Memory B cell (primary cell): Measurements from ENCODE around the gene RAP2A.

Source experiments
- ATAC-seq: fragments of 150-1000 bp; cut with Tn5 transposase; 2 replicates; pipeline ENCODE4 v1.10.0; 2021; ENCODE audit warnings: low read depth, mild to moderate bottlenecking, moderate library complexity
- DNase-seq, 2 donors: peaks; one replicate each; pipeline ENCODE4 v3.0.0; 2022; ENCODE audit warnings: low spot score in 2 of 2
- H3K27ac Mint-ChIP-seq: one replicate; pipeline ENCODE4 v1.8.0; 2022; ENCODE audit warnings: mild to moderate bottlenecking, moderate library complexity, mixed read lengths
- H3K27me3 Mint-ChIP-seq: one replicate; pipeline ENCODE4 v1.8.0; 2022; ENCODE audit warnings: mixed read lengths
- H3K36me3 Mint-ChIP-seq: one replicate; pipeline ENCODE4 v1.8.0; 2022; ENCODE audit warnings: mild to moderate bottlenecking, mixed read lengths
- H3K4me1 Mint-ChIP-seq: one replicate; pipeline ENCODE4 v1.8.0; 2022; ENCODE audit warnings: mixed read lengths
- H3K4me3 Mint-ChIP-seq: one replicate; pipeline ENCODE4 v1.8.0; 2022; ENCODE audit warnings: mild to moderate bottlenecking, moderate library complexity, mixed read lengths
- H3K9me3 Mint-ChIP-seq: one replicate; pipeline ENCODE4 v1.8.0; 2022; ENCODE audit warnings: mixed read lengths

Gene RAP2A

DNA sequence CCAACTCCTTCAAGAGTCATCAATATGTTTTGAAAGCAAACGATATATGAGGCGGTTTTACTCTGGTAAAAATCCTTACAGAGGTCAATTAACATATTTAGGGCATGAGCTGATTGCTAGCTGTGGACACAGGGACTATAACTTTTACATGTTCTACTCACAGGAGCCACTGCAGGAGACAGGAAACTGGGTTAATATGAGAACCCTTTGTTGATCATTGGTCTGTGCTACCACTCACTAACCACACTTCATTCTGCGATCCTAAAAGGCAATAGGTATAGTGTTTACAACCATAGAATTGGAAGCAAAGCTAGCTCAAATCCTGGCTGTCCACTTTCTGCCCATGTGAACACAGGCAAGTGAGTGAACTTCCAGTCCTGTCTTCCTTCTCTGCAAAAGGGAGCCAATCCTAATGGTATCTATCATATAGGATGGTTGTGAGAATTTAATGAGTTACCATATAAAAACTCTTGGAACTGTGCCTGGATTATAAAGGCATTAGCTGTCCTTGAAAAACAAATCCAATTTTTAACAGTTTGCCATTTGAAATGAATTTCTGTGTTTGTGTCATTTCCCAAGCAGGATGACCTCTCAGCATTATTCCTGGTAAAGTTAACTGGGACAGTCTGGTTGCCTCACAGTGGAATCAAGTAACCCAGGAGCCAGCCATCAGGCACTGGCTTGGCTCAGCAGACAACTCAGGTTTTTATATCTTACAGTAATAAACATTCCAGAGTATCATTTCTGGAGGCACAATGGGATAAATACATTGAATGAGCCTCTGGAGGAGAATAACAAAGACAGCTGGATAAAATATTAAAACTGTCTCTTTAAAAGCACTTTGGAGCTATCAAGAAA is 29.8 kb upstream of the RAP2A start:
- Mint-ChIP-seq H3K4me1 (no peaks in the 10 kb centered on the region), H3K27ac (no peak overlapping the region), H3K27me3 (peaks cover 3% of the 10 kb centered on the region), H3K9me3 (peaks cover 5% of the 10 kb centered on the region), H3K4me3 (no peak overlapping the region), H3K36me3 (peaks cover 5% of the 10 kb centered on the region)
- ATAC-seq, result no peak
- DNase-seq, result no peak

DNA sequence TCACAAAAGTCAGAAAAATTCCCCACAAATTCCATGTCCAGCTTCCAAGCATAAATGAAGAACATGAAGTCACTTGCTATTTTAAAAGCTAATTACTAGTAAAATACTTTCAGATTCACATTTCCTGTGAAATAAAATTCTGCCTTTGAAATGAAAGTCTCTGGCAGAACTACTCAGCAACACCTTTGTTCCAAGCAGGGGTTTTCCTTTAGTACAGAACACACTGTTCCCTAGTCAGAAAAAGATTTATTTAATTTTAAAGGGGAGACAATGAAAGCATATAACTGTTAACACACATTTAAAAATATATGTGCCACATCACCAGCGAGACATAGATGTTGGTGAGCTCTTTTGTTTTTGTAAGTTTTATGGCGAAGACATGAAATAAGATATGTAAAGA is 26.4 kb upstream of the RAP2A start:
- no peak overlapping the region for H3K27ac Mint-ChIP-seq
- no peak for ATAC-seq

DNA sequence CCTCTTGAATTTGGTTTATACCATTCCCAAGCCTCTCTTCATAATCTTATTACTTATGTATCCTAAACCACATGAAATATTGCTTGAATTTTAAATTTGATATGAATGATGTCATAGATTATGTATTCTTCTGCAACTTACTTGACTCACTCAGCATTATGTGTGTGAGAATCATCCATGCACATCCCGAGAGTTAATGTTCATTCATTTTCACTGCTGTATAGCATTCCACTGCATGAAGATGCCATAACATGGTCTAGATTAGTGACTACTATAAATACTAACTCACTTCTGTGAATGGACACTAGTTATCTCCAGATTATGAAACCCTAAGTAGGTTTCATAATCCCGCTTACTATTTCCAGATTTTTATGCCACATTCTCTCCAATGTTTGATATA is 25.0 kb upstream of the RAP2A start:
- no peak overlapping the region for H3K27ac Mint-ChIP-seq
- H3K4me3 Mint-ChIP-seq, result no peak overlapping the region
- no peaks in the 10 kb centered on the region for H3K36me3 Mint-ChIP-seq
- ATAC-seq, result no peak
- H3K4me1 Mint-ChIP-seq, result no peaks in the 10 kb centered on the region
- H3K9me3 Mint-ChIP-seq, result no peaks in the 10 kb centered on the region
- no peak for DNase-seq
- H3K27me3 Mint-ChIP-seq, result peaks cover 1% of the 10 kb centered on the region

More for the DNA sequence above, 26.4 kb upstream of the RAP2A start:
- H3K9me3 Mint-ChIP-seq, result no peaks in the 10 kb centered on the region
- no peak for DNase-seq
- no peak overlapping the region for H3K4me3 Mint-ChIP-seq
- H3K27me3 Mint-ChIP-seq, result peaks cover 1% of the 10 kb centered on the region
- no peaks in the 10 kb centered on the region for H3K36me3 Mint-ChIP-seq
- H3K4me1 Mint-ChIP-seq, result no peaks in the 10 kb centered on the region

DNA sequence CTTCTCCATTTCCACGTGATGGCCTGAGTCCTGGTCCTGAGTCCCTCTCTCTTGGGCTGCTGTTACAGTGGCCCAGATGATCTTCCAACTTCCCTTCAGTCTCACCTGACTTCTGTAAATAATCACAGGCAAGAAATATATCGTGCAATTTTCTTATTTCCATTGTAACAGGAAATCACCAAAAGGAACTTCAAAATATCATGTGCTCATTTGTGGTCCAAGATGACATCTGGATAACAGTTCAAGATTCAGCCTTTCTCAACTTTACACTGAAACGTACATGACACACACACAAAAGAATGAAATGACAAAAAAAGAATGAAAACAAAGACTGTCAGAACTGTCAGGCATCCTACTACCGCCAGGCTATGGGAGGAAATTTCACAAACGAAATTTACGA is 22.0 kb upstream of the RAP2A start:
- Mint-ChIP-seq H3K27me3 (peaks cover 3% of the 10 kb centered on the region), H3K9me3 (no peaks in the 10 kb centered on the region), H3K36me3 (no peaks in the 10 kb centered on the region), H3K27ac (no peak overlapping the region), H3K4me3 (no peak overlapping the region), H3K4me1 (no peaks in the 10 kb centered on the region)
- no peak for DNase-seq
- ATAC-seq, result no peak

DNA sequence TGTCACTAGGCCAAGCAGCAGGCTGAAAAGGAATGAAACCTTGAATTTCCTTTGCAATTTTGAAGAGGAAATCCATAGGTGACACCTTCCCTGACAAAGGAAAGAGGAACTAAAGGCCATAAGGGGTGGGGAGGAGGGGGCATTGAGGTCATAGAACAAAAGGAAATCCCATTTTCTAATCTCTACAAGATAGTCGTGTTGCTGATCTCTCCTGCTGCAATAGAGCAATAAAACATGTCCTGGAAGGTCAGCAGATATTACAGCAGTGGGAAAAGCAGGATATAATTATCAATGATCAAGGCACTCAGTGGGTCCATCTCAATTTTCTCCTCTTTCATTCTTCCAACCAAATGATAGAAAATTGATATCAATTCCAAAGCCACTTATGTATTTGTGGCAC is 20.3 kb upstream of the RAP2A start:
- no peaks in the 10 kb centered on the region for H3K9me3 Mint-ChIP-seq
- no peaks in the 10 kb centered on the region for H3K36me3 Mint-ChIP-seq
- DNase-seq (no peak), ATAC-seq (no peak)
- H3K4me1 Mint-ChIP-seq, result no peaks in the 10 kb centered on the region
- H3K4me3 Mint-ChIP-seq, result no peak overlapping the region
- peaks cover 5% of the 10 kb centered on the region for H3K27me3 Mint-ChIP-seq
- H3K27ac Mint-ChIP-seq, result no peak overlapping the region

DNA sequence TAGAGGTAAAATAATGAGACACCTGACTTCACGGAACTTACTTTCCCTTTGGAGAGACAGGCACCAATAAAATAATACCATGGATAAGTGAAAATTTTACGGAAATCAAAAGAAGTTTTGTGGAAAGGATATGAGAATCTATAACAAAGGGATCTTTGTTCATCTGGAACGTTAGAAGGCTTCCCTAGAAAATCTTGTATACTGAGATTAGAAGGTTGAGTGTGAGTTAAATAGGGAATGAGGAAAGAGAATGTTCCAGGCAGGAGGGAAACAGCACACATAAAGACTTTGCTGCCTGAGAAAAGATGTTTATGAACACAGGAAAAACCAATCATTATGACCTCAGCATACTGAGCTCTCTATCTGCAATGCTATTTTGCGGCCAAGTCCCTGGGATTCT is 19.6 kb upstream of the RAP2A start:
- Mint-ChIP-seq H3K27me3 (peaks cover 5% of the 10 kb centered on the region), H3K9me3 (no peaks in the 10 kb centered on the region), H3K4me3 (no peak overlapping the region), H3K36me3 (no peaks in the 10 kb centered on the region), H3K4me1 (no peaks in the 10 kb centered on the region), H3K27ac (no peak overlapping the region)
- DNase-seq (no peak), ATAC-seq (no peak)

DNA sequence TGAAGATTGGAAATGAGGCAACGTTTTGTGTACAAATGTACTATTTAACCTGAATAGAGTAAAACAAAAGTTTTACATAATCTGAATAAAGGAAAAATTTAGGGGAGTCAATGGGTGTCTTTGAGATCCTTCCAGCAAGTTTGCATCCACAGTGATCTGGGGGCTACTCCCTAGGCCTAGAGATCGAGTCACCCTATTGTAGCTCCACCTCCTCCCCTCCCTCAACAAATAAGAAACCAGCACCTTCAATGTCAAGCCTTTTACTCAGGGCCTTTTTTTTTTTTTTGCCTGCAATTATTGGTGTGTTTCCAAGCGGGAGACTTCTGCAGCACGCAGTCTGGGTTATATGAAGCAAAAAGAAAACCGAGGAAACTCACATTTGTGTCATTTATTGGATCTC is 16.3 kb upstream of the RAP2A start:
- Mint-ChIP-seq H3K4me1 (peaks cover 2% of the 10 kb centered on the region), H3K4me3 (no peak overlapping the region), H3K27me3 (peaks cover 5% of the 10 kb centered on the region), H3K36me3 (no peaks in the 10 kb centered on the region), H3K27ac (no peak overlapping the region), H3K9me3 (no peaks in the 10 kb centered on the region)
- ATAC-seq, result no peak
- no peak for DNase-seq

DNA sequence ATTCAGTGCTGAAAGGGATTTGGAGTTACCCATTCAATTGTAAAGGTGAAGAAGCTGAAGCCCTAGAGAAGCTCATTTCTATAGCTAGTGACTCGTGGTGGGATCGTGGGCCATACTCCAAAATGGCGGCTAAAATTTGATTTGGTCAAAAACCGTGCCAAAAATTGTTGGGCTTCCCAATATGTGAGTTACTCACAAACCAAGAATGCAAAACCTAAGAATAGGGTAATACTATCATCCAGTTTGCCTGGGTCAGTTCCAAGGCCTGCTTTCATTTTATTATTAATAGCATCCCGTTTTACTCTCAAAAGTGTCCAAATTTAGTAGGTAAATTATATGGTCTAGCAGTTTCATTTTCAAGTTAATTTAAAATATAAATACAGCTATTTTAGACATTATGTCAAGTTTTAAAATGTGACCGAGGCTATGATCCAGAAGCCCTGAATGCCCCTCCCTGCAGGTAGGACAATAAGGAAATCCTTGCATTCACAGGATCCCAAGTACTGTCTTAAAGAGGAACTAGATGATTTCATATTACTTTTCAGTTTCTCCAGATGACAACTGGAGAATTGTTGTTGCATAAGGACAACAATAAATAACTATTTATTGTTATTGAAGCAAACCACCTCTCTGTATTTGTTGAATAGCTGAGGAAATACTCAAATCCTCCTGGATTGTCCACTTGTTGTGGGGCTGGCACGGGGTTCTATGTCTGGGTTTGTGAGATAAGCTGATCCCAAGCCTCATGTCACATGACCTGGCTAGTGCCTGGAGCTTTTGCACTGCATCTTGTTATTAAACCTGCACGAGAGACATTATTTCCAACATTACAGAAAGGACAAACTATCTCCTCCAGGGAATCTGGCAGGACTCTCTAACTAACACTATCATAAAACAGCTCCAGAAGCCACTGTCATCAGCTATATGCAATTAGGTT is 11.6 kb upstream of the RAP2A start:
- H3K4me3 Mint-ChIP-seq, result no peak overlapping the region

DNA sequence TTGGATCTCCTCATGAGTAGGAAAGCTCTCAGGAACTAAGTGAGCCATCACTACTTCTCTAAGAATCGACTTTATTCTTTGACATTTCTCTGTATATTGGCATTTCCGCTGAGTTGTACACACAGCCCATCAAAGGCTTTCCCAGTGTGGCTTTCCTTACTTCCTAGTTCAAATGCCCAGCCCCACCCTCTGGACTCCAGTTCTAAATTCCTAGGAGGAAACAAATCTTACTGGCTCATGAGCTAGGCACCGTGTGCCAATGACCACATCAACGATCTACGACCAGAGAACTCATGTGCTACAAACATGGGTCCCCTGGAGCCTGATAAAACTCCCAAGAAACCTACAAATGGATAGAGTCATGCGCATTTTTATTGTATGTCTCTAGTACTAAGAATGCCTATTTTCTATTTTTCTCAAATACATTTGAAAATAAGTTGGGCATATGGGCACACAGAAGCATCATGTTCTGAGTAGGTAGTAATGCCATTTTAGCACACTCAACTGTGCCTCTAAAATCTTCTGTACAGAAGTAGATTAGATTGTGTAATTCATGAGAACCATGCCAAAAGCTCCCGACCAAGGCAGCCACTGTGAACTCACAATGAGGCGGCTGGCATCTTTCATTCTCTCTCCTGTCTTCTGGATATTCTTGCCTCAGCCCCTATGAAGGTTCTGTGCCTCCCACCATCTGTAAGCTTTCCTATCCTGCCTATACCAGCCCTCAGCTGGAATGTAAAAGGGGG is 10.5 kb upstream of the RAP2A start:
- H3K27me3 Mint-ChIP-seq, result no peaks in the 10 kb centered on the region
- no peak overlapping the region for H3K27ac Mint-ChIP-seq
- DNase-seq (no peak), ATAC-seq (no peak)
- no peaks in the 10 kb centered on the region for H3K9me3 Mint-ChIP-seq
- peaks cover 2% of the 10 kb centered on the region for H3K4me1 Mint-ChIP-seq
- H3K36me3 Mint-ChIP-seq, result no peaks in the 10 kb centered on the region
- no peak overlapping the region for H3K4me3 Mint-ChIP-seq

More for the DNA sequence above, 11.6 kb upstream of the RAP2A start:
- DNase-seq, result no peak
- H3K9me3 Mint-ChIP-seq, result no peaks in the 10 kb centered on the region
- H3K36me3 Mint-ChIP-seq, result no peaks in the 10 kb centered on the region
- no peak for ATAC-seq
- peaks cover 2% of the 10 kb centered on the region for H3K27me3 Mint-ChIP-seq
- peaks cover 2% of the 10 kb centered on the region for H3K4me1 Mint-ChIP-seq
- no peak overlapping the region for H3K27ac Mint-ChIP-seq

DNA sequence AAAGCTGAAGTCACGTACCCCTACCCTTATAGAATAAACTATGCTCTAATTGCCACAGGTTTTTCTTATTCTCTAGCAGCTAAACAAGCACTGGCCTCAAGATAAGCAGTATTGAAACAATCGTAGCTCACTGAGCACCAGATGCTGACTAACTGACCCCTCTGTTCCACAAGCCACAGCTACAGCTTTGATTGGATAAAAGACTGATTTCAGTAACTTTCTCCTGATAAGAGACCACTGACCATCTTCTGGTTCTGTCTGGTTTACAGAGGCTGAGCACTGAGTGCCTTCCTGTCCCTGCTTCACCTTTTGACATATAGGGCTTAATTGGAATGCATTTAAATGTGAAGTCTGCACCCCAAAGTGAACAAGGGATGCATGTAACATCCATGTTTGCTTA is 8.4 kb upstream of the RAP2A start:
- Mint-ChIP-seq H3K36me3 (no peaks in the 10 kb centered on the region), H3K27ac (no peak overlapping the region), H3K27me3 (peaks cover 2% of the 10 kb centered on the region), H3K4me1 (peaks cover 2% of the 10 kb centered on the region), H3K4me3 (no peak overlapping the region), H3K9me3 (no peaks in the 10 kb centered on the region)
- ATAC-seq, result no peak
- no peak for DNase-seq

DNA sequence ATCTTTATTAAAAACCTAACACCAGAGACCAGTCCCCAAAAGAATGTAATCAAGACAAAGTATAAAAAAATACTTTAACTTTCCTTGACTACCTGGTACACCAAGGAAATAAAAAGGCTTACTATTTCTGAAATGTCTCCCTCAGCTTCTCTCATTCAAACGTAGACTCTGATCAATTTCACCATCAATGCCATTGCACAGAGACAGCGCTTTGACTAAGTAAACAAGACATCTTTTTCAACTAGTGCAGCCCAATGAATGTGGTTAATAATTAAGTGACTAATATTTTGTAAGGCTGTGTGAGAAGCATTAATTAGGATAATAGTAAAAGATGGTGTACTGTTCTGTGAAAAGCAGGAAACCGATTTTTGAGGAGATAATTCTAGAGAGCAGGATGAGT is 7.3 kb upstream of the RAP2A start:
- Mint-ChIP-seq H3K27me3 (peaks cover 2% of the 10 kb centered on the region), H3K36me3 (no peaks in the 10 kb centered on the region), H3K4me3 (no peak overlapping the region), H3K27ac (no peak overlapping the region), H3K4me1 (no peaks in the 10 kb centered on the region), H3K9me3 (no peaks in the 10 kb centered on the region)
- DNase-seq (no peak), ATAC-seq (no peak)

DNA sequence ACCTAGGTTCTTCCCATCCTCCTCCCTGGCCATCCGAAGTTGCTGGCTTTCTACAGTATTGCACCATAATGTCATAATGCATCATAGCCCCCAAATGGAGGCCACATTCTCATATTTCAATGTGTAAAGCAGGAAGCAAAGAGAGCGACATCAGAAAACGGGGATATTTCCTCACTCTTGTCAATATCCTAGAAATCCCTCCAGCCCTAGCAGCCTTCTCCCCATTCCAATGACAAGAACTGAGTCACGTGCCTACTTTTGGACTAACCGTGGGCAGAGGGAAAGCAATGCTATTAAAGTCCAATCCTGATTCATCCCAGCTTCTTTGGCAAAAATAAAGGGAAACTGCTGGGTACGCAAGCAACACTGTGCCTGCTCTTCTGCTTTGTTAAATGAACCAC is 4.3 kb upstream of the RAP2A start:
- H3K4me3 Mint-ChIP-seq, result no peak overlapping the region
- H3K4me1 Mint-ChIP-seq, result peaks cover 4% of the 10 kb centered on the region
- DNase-seq (no peak), ATAC-seq (no peak)
- no peak overlapping the region for H3K27ac Mint-ChIP-seq
- H3K36me3 Mint-ChIP-seq, result no peaks in the 10 kb centered on the region
- H3K27me3 Mint-ChIP-seq, result peaks cover 2% of the 10 kb centered on the region
- no peaks in the 10 kb centered on the region for H3K9me3 Mint-ChIP-seq

DNA sequence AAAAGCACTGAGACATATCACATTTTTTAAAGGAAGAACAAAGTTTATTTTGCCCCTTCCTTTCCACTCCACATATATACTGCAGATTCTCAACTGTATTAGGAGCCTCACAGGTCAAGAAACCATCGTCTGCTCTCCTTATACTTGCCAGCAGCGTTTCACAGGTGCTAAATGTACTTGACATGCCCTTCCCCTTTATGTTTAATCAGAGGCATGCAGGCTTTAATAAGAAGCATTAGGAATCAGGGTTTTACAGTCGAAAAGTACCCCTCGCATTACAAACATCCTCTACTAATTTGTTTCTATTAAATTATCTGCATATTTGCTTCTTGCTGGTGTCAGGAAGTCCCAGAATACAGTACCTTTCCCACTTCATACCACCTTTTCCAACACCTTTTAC is 3.7 kb upstream of the RAP2A start:
- Mint-ChIP-seq H3K36me3 (no peaks in the 10 kb centered on the region), H3K9me3 (no peaks in the 10 kb centered on the region), H3K27me3 (peaks cover 2% of the 10 kb centered on the region), H3K27ac (no peak overlapping the region), H3K4me3 (no peak overlapping the region), H3K4me1 (peaks cover 8% of the 10 kb centered on the region)
- ATAC-seq, result no peak
- no peak for DNase-seq
